SK-N-SH treated with all-trans-retinoic acid at 6 μM for 48 hours (cell line): ENCODE data around the gene AGPAT3.

Experiments
- CSDC2 ChIP-seq: fragments of 250-450 bp; sonication (Bioruptor Pico); IDR thresholded peaks from 2 replicates; pipeline ENCODE4 v1.5.0; 2020; ENCODE audit warnings: mild to moderate bottlenecking, moderate library complexity
- GLIS3 ChIP-seq: fragments of 250-450 bp; sonication (Bioruptor Pico); IDR thresholded peaks from 2 replicates; pipeline ENCODE4 v1.5.0; 2020; ENCODE audit warnings: mild to moderate bottlenecking, moderate library complexity
- PATZ1 ChIP-seq: fragments of 250-450 bp; sonication (Bioruptor Pico); IDR thresholded peaks from 2 replicates; pipeline ENCODE4 v1.8.0; 2020; ENCODE audit warnings: mild to moderate bottlenecking, moderate library complexity, borderline replicate concordance
- POU6F1 ChIP-seq: fragments of 250-450 bp; sonication (Bioruptor Pico); IDR thresholded peaks from 2 replicates; pipeline ENCODE4 v1.8.0; 2021; ENCODE audit warnings: low read depth, mild to moderate bottlenecking, moderate library complexity, borderline replicate concordance
- TCF4 ChIP-seq: fragments of 250-450 bp; sonication (Bioruptor Pico); IDR thresholded peaks from 2 replicates; pipeline ENCODE4 v1.8.0; 2021; ENCODE audit warnings: mild to moderate bottlenecking, moderate library complexity, borderline replicate concordance
- TOX ChIP-seq: fragments of 250-450 bp; sonication (Bioruptor Pico); IDR thresholded peaks from 2 replicates; pipeline ENCODE4 v1.8.0; 2021; ENCODE audit warnings: mild to moderate bottlenecking, moderate library complexity, borderline replicate concordance
- TSHZ2 ChIP-seq: fragments of 250-450 bp; sonication (Bioruptor Pico); IDR thresholded peaks from 2 replicates; pipeline ENCODE4 v1.5.0; 2020; ENCODE audit warnings: mild to moderate bottlenecking, moderate library complexity
- ZFP3 ChIP-seq: fragments of 250-450 bp; sonication (Bioruptor Pico); IDR thresholded peaks from 2 replicates; pipeline ENCODE4 v1.5.0; 2020; ENCODE audit warnings: mild to moderate bottlenecking, moderate library complexity
- ZNF8 ChIP-seq: fragments of 450-650 bp; formaldehyde crosslinking; IDR thresholded peaks from 2 replicates; pipeline ENCODE4 v1.5.0; 2020; ENCODE audit warnings: mild to moderate bottlenecking, moderate library complexity

GRCh38 chr21:43890042-43890441, 25.0 kb downstream of the AGPAT3 start:
- TF ChIP-seq GLIS3 (CRISPR knock-in tag) (no peak), ZFP3 (no peak), TCF4 (CRISPR knock-in tag) (no peak), TOX (CRISPR knock-in tag) (no peak), POU6F1 (CRISPR knock-in tag) (no peak), TSHZ2 (CRISPR knock-in tag) (no peak), ZNF8 (CRISPR knock-in tag) (no peak), PATZ1 (CRISPR knock-in tag) (no peak), CSDC2 (CRISPR knock-in tag) (no peak)
